ENCODE data around the gene TPK1. TPM values are rescaled to one million over a fixed set of nuclear protein-coding genes. Genes with fewer than 3 reads are reported as not detected.

The TPK1 gene
- polyA plus RNA-seq, 1 donor from 2014 or later, result 3.5 TPM

GRCh38 chr7:144830811-144831210 lies 5.0 kb downstream of the TPK1 start:
- Histone ChIP-seq H3K9ac (ENCODE audit: low read length) (no peak overlapping the region), H2AFZ (ENCODE audit: low read depth, low read length) (no peak overlapping the region), H3K27ac (ENCODE audit: low read length) (no peak overlapping the region), H4K20me1 (ENCODE audit: insufficient read depth) (no peaks in the 10 kb centered on the region), H3K79me2 (replicated peaks; ENCODE audit: insufficient read depth, low read length) (no peaks in the 10 kb centered on the region), H3K36me3 (ENCODE audit: insufficient read depth, low read length) (no peaks in the 10 kb centered on the region), H3K9me2 (ENCODE audit: insufficient read depth, low read length) (no peaks in the 10 kb centered on the region), H3K4me2 (ENCODE audit: low read length) (no peak overlapping the region), H3K9me3 (ENCODE audit: low read length) (no peaks in the 10 kb centered on the region), H3F3A (ENCODE audit: insufficient read depth, low read length, poor library complexity, severe bottlenecking) (peaks cover 7% of the 10 kb centered on the region), H3K4me3 (ENCODE audit: low read length) (no peak overlapping the region), H3K27me3 (ENCODE audit: insufficient read depth, low read depth, low read length) (no peaks in the 10 kb centered on the region)
- TF ChIP-seq MXI1 (conservative IDR thresholded peaks at IDR 0.05; ENCODE audit: poor library complexity, severe bottlenecking) (no peak), TAF1 (IDR thresholded peaks at IDR 0.05; ENCODE audit: low read depth) (no peak), RAD21 (conservative IDR thresholded peaks at IDR 0.05) (no peak), EP300 (conservative IDR thresholded peaks at IDR 0.05; ENCODE audit: poor library complexity, severe bottlenecking) (no peak), SMC3 (conservative IDR thresholded peaks at IDR 0.05; ENCODE audit: poor library complexity) (no peak), POLR2AphosphoS5 (IDR thresholded peaks at IDR 0.05) (no peak), EZH2 (IDR thresholded peaks at IDR 0.05; ENCODE audit: borderline replicate concordance, insufficient read depth, low read length, poor library complexity, severe bottlenecking) (no peak), CTCF (IDR thresholded peaks at IDR 0.05; ENCODE audit: poor library complexity, severe bottlenecking) (no peak), REST (IDR thresholded peaks at IDR 0.05; ENCODE audit: borderline replicate concordance) (no peak)

DNA sequence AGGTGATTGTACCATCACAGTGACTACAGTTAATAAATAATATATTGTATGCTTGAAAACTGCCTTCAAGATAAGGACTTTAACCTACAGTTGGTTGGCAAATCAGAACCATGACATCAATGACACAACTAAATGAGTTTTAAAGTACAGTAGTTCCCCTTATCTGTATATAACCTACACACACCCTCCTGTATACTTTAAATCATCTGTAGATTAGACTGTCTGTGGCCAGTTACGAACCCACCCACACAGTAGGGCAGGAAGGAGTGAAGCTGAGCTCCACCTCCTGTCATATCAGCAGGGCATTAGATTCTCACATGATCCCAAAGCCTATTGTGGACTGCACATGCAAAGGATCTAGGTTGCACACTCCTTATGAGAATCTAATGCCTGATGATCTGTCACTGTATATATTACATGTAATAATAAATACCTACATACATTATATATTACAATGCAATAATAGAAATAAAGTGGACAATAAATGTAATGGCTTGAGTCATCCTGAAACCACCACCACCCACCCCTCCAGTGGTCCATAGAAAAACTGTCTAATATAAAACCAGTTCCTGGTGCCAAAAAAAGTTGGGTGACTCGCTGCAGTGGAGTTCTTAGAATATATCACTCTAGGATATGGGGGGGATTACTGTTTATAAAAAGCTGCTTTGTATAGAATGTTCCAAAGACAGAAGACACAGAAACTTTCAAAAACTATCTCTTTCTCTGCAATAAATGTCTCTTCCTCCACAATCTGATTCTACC lies 5.6 kb downstream of the TPK1 start:
- H3F3A ChIP-seq (ENCODE audit: insufficient read depth, low read length, poor library complexity, severe bottlenecking), result peaks cover 7% of the 10 kb centered on the region
- TF ChIP-seq MXI1 (conservative IDR thresholded peaks at IDR 0.05; ENCODE audit: poor library complexity, severe bottlenecking) (no peak), EZH2 (IDR thresholded peaks at IDR 0.05; ENCODE audit: borderline replicate concordance, insufficient read depth, low read length, poor library complexity, severe bottlenecking) (no peak), SMC3 (conservative IDR thresholded peaks at IDR 0.05; ENCODE audit: poor library complexity) (no peak), CTCF (IDR thresholded peaks at IDR 0.05; ENCODE audit: poor library complexity, severe bottlenecking) (no peak), TAF1 (IDR thresholded peaks at IDR 0.05; ENCODE audit: low read depth) (no peak), REST (IDR thresholded peaks at IDR 0.05; ENCODE audit: borderline replicate concordance) (no peak), RAD21 (conservative IDR thresholded peaks at IDR 0.05) (no peak), EP300 (conservative IDR thresholded peaks at IDR 0.05; ENCODE audit: poor library complexity, severe bottlenecking) (no peak), POLR2AphosphoS5 (IDR thresholded peaks at IDR 0.05) (no peak)
- H3K4me3 ChIP-seq (ENCODE audit: low read length), result no peak overlapping the region
- no peak overlapping the region for H2AFZ ChIP-seq (ENCODE audit: low read depth, low read length)
- no peaks in the 10 kb centered on the region for H3K9me2 ChIP-seq (ENCODE audit: insufficient read depth, low read length)
- no peak overlapping the region for H3K27ac ChIP-seq (ENCODE audit: low read length)
- H3K9me3 ChIP-seq (ENCODE audit: low read length), result no peaks in the 10 kb centered on the region
- no peaks in the 10 kb centered on the region for H3K27me3 ChIP-seq (ENCODE audit: insufficient read depth, low read depth, low read length)
- no peaks in the 10 kb centered on the region for H3K36me3 ChIP-seq (ENCODE audit: insufficient read depth, low read length)
- H4K20me1 ChIP-seq (ENCODE audit: insufficient read depth), result no peaks in the 10 kb centered on the region
- H3K9ac ChIP-seq (ENCODE audit: low read length), result no peak overlapping the region
- no peak overlapping the region for H3K4me2 ChIP-seq (ENCODE audit: low read length)
- H3K79me2 ChIP-seq (replicated peaks; ENCODE audit: insufficient read depth, low read length), result no peaks in the 10 kb centered on the region
